Fibroblast of peridontal ligament (primary cell): ENCODE measurements around the gene AP3S2.
"Not testable (repeated sequence)": the region's sequence is repeated elsewhere in the genome, so short reads cannot be mapped to it uniquely, and the experiment has no call there.

Experiments used
- DNase-seq: peaks from one replicate; pipeline ENCODE4 v3.0.0-alpha.2; 2010; ENCODE audit errors: extremely low read depth

Gene AP3S2

GRCh38 chr15:89864958-89865739 lies 28.6 kb downstream of the AP3S2 start:
- DNase-seq: no peak

- DNase-seq: peak; percentile 41
These were observed 29.9 kb downstream of the AP3S2 start for GRCh38 chr15:89863918-89864317.

- no peak for DNase-seq
These were observed 32.9 kb downstream of the AP3S2 start for GRCh38 chr15:89860891-89861290.

GRCh38 chr15:89860431-89860830 lies 33.4 kb downstream of the AP3S2 start:
- DNase-seq: peak; percentile 33

- DNase-seq: no peak
These were observed 34.9 kb downstream of the AP3S2 start for GRCh38 chr15:89858661-89859458.

GRCh38 chr15:89857673-89858072 lies 36.1 kb downstream of the AP3S2 start:
- DNase-seq: no peak

- no peak for DNase-seq
These were observed 37.8 kb downstream of the AP3S2 start for GRCh38 chr15:89855948-89856347.

GRCh38 chr15:89854863-89855262 lies 38.9 kb downstream of the AP3S2 start:
- DNase-seq: not testable (repeated sequence)

- no peak for DNase-seq
These were observed 41.3 kb downstream of the AP3S2 start for GRCh38 chr15:89852342-89852995.

GRCh38 chr15:89851673-89852341 lies 42.0 kb downstream of the AP3S2 start:
- DNase-seq: no peak

- no peak for DNase-seq
These were observed 44.9 kb downstream of the AP3S2 start for GRCh38 chr15:89848970-89849292.

- no peak for DNase-seq
These were observed 46.7 kb downstream of the AP3S2 start for GRCh38 chr15:89847101-89847500.

- DNase-seq: peak; percentile 93
These were observed 48.4 kb downstream of the AP3S2 start for GRCh38 chr15:89845305-89845893.

GRCh38 chr15:89841962-89842361 lies 51.8 kb downstream of the AP3S2 start:
- DNase-seq: no peak

GRCh38 chr15:89841306-89841705 lies 52.5 kb downstream of the AP3S2 start:
- DNase-seq: no peak

GRCh38 chr15:89839167-89839810 lies 54.5 kb downstream of the AP3S2 start:
- DNase-seq: no peak

- DNase-seq: no peak
These were observed 56.0 kb downstream of the AP3S2 start for GRCh38 chr15:89837830-89838178.

GRCh38 chr15:89837134-89837829 lies 56.5 kb downstream of the AP3S2 start:
- DNase-seq: peak; percentile 64

- DNase-seq: peak; percentile 97
These were observed 57.3 kb downstream of the AP3S2 start for GRCh38 chr15:89836267-89837133.

GRCh38 chr15:89835176-89835564 lies 58.6 kb downstream of the AP3S2 start:
- no peak for DNase-seq
